ENCODE measurements around the gene CIAO2A. TPM values are rescaled to one million over a fixed set of nuclear protein-coding genes. Genes with fewer than 3 reads are reported as not detected.

CIAO2A gene
- total RNA-seq, 2 experiments from 2014 or later = 67.3 to 77.7 TPM

DNA sequence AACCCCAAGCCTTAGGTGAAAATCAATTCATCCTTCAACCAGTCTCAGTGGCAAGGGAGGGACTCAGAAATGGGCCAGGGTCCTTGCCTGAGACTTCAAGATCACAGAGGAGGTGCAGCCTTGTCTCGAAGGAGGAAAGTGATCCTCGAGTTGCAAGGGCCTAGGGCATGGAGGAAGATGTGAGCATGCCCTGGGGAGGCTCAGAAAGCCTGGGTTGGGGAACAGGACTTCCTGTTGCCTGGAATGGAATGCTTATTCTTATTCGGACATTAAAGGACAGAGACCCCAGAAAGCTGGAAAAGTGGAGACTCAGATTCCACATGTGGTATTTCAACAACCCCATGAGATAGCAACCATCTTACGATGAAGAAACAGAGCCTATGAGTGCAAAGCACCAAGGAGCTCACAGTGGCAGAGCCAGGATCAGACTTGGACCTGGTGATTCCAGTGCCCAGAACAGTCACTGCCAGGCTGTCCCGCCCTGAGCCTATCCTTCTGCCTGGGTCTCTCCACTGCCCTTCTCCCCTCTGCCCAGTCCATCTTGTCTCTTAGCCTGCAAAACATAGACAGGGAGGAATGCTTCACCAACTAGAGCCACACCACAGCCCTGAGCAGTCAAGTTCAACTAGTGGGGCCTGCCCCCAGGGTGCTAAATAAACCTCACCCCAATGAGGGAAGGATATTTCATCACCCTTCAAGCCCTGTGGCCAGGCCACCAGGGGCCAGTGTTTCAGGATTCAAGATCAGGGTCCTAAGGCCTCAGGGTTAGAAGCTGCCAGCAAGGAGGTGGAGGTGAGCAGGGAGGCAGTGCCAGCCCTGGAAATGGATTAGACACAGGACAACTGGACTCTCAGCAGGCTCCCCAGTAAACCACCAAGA, 69.2 kb downstream of the CIAO2A start:
- Mint-ChIP-seq H3K36me3 (ENCODE audit: low read depth) (no peaks in the 10 kb centered on the region), H3K4me3 (no peak overlapping the region), H3K27ac (no peak overlapping the region), H3K9me3 (peaks cover 5% of the 10 kb centered on the region), H3K4me1 (peaks cover 2% of the 10 kb centered on the region), H3K27me3 (no peaks in the 10 kb centered on the region)
- ChIA-PET POLR2A (no interaction called here), CTCF (interaction anchor here (0.6 to 1.3 kb wide), 5 partner anchors 12 to 229 kb away, joined by 3 to 4 read pairs (median 3); partner anchors contain the start of gene DAPK2)
- DNase-seq = no peak

DNA sequence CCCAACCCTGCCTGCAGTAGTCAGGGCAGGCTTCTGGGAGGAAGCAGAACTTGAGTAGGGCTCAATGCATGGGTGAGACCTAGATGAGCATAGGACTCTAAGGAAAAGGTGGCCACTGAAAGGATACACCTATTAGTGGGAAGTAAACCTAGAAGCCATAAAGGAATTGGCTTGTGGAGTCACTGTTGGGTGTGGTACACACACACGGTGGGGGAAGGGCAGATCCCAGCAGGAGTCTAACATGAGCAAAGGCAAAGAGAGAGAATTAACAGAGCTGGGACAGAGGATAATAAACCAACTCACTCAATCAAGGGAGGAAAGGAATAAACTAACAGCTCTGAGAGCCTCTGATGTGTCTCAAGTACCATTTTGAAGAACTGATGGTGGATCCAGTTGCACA, 70.4 kb downstream of the CIAO2A start:
- ChIA-PET CTCF (no interaction called here), POLR2A (no interaction called here)
- no peak overlapping the region for H3K4me3 Mint-ChIP-seq
- no peaks in the 10 kb centered on the region for H3K36me3 Mint-ChIP-seq (ENCODE audit: low read depth)
- H3K4me1 Mint-ChIP-seq = peaks cover 2% of the 10 kb centered on the region
- DNase-seq = no peak
- H3K27ac Mint-ChIP-seq = no peak overlapping the region
- no peaks in the 10 kb centered on the region for H3K27me3 Mint-ChIP-seq
- peaks cover 5% of the 10 kb centered on the region for H3K9me3 Mint-ChIP-seq

DNA sequence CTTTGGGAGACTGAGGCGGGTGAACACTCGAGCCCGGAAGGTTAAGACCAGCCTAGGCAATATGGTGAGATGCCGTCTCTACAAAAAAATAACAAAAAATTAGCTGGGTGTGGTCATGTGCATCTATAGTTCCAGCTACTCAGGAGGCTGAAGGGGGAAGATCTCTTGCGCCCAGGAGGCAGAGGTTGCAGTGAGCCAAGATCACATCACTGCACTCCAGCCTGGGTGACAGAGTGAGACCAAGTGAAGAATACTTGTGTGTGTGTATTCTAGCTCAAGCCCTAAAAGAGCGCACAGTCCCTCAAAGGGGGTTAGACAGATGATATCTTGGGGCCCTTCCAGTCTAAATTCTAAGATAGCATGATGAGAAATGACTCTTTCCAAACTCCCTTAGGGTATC, 71.1 kb downstream of the CIAO2A start:
- Mint-ChIP-seq H3K9me3 (peaks cover 5% of the 10 kb centered on the region), H3K27ac (no peak overlapping the region), H3K36me3 (ENCODE audit: low read depth) (no peaks in the 10 kb centered on the region), H3K4me1 (peaks cover 2% of the 10 kb centered on the region), H3K4me3 (no peak overlapping the region), H3K27me3 (no peaks in the 10 kb centered on the region)
- no peak for DNase-seq
- ChIA-PET POLR2A (no interaction called here), CTCF (no interaction called here)

Other genes starting within 250 kb of the CIAO2A start
- gene DAPK2, start 47.4 kb downstream of the CIAO2A start, total RNA-seq = under 1 TPM; 0.83 to 0.87 TPM
- 100 to 1,000 TPM; 122 to 125 TPM for gene SNX1, start 2.1 kb upstream of the CIAO2A start, total RNA-seq
- gene SNX22, start 57.9 kb upstream of the CIAO2A start, total RNA-seq = under 1 TPM; 0.50 to 0.60 TPM
- 100 to 1,000 TPM; 347 to 380 TPM for gene PPIB, start 69.2 kb upstream of the CIAO2A start, total RNA-seq